Measurements from ENCODE around the gene GRIA4.

The GRIA4 gene

GRCh38 chr11:105700271-105700670, 90.4 kb downstream of the GRIA4 start:
- H3K27me3 ChIP-seq (ENCODE audit: control insufficient read depth, low read length), result no peaks in the 10 kb centered on the region
- no peak for TF ChIP-seq EZH2phosphoT487 (IDR thresholded peaks at IDR 0.05; ENCODE audit: borderline replicate concordance, low read length)
- TF ChIP-seq, protein P1, sequence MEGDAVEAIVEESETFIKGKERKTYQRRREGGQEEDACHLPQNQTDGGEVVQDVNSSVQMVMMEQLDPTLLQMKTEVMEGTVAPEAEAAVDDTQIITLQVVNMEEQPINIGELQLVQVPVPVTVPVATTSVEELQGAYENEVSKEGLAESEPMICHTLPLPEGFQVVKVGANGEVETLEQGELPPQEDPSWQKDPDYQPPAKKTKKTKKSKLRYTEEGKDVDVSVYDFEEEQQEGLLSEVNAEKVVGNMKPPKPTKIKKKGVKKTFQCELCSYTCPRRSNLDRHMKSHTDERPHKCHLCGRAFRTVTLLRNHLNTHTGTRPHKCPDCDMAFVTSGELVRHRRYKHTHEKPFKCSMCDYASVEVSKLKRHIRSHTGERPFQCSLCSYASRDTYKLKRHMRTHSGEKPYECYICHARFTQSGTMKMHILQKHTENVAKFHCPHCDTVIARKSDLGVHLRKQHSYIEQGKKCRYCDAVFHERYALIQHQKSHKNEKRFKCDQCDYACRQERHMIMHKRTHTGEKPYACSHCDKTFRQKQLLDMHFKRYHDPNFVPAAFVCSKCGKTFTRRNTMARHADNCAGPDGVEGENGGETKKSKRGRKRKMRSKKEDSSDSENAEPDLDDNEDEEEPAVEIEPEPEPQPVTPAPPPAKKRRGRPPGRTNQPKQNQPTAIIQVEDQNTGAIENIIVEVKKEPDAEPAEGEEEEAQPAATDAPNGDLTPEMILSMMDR (IDR thresholded peaks at IDR 0.05; ENCODE audit: low read depth, low read length, poor library complexity, severe bottlenecking), result no peak
- no peaks in the 10 kb centered on the region for H3K4me1 ChIP-seq (ENCODE audit: control insufficient read depth, low read length)

GRCh38 chr11:105701098-105701497, 91.2 kb downstream of the GRIA4 start:
- Histone ChIP-seq H3K4me1 (ENCODE audit: control insufficient read depth, low read length) (no peaks in the 10 kb centered on the region), H3K9me3 (ENCODE audit: control insufficient read depth, insufficient read depth, low read length) (no peaks in the 10 kb centered on the region), H4K20me1 (ENCODE audit: control insufficient read depth, insufficient read depth, low read depth, low read length) (no peaks in the 10 kb centered on the region), H3K27me3 (ENCODE audit: control insufficient read depth, low read length) (no peaks in the 10 kb centered on the region), H3K4me2 (ENCODE audit: low read length) (no peak overlapping the region), H3K27ac (ENCODE audit: low read depth, low read length) (no peak overlapping the region), H3F3A (ENCODE audit: control insufficient read depth, insufficient read depth) (no peaks in the 10 kb centered on the region), H3K4me3 (ENCODE audit: low read length) (no peak overlapping the region), H3K36me3 (ENCODE audit: control insufficient read depth, low read length) (no peaks in the 10 kb centered on the region), H3K9me2 (replicated peaks; ENCODE audit: control insufficient read depth, low read length) (no peaks in the 10 kb centered on the region; the same call in 1 of the 2 replicates), H3K79me2 (ENCODE audit: control insufficient read depth, low read length) (no peaks in the 10 kb centered on the region)
- TF ChIP-seq, protein P1 (IDR thresholded peaks at IDR 0.05; ENCODE audit: low read depth, low read length, poor library complexity, severe bottlenecking), result no peak
- no peak for TF ChIP-seq EZH2phosphoT487 (IDR thresholded peaks at IDR 0.05; ENCODE audit: borderline replicate concordance, low read length)

More at GRCh38 chr11:105700271-105700670, 90.4 kb downstream of the GRIA4 start:
- no peaks in the 10 kb centered on the region for H3F3A ChIP-seq (ENCODE audit: control insufficient read depth, insufficient read depth)
- H3K27ac ChIP-seq (ENCODE audit: low read depth, low read length), result no peak overlapping the region
- no peaks in the 10 kb centered on the region; the same call in 1 of the 2 replicates for H3K9me2 ChIP-seq (replicated peaks; ENCODE audit: control insufficient read depth, low read length)
- no peaks in the 10 kb centered on the region for H3K36me3 ChIP-seq (ENCODE audit: control insufficient read depth, low read length)
- H3K4me3 ChIP-seq (ENCODE audit: low read length), result no peak overlapping the region
- no peak overlapping the region for H3K4me2 ChIP-seq (ENCODE audit: low read length)
- H4K20me1 ChIP-seq (ENCODE audit: control insufficient read depth, insufficient read depth, low read depth, low read length), result no peaks in the 10 kb centered on the region
- H3K9me3 ChIP-seq (ENCODE audit: control insufficient read depth, insufficient read depth, low read length), result no peaks in the 10 kb centered on the region
- H3K79me2 ChIP-seq (ENCODE audit: control insufficient read depth, low read length), result no peaks in the 10 kb centered on the region

DNA sequence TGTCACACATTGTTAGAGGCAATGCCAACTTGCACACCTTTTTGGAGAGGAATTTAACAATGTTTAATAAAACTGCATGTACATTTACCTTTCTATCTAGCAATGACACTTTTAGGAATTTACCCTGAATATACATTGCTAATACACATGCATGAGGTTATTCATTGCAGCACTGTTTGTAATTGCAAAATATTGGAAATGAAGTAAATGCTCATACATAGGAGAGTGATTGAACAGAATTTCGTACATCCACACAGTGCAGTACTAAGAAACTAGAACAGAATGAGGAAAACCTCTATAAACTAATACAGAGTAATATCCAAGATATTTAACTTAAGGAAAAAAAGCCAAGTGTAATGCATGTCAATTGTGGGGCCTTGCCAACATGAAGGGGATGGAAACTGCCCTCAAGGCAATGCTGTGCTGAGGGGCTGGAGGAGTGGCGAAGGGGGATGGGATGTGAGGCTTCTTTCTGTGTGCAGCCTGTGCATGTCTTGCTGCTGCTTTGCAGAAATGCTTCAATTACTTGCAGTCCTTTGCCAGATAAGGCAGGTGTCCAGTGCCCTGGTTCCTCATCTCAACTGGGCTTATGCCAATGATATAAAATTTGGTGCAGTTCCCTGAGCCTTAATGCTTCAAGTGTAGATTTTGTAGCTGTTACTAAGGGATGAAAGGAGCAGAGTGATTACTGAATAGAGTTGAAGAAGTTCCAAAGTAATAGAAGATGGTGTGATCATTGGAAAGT, 96.1 kb downstream of the GRIA4 start:
- no peaks in the 10 kb centered on the region for H3K36me3 ChIP-seq (ENCODE audit: control insufficient read depth, low read length)
- H3K9me3 ChIP-seq (ENCODE audit: control insufficient read depth, insufficient read depth, low read length), result no peaks in the 10 kb centered on the region
- no peaks in the 10 kb centered on the region for H3K4me1 ChIP-seq (ENCODE audit: control insufficient read depth, low read length)
- H4K20me1 ChIP-seq (ENCODE audit: control insufficient read depth, insufficient read depth, low read depth, low read length), result no peaks in the 10 kb centered on the region
- TF ChIP-seq, protein P1 (IDR thresholded peaks at IDR 0.05; ENCODE audit: low read depth, low read length, poor library complexity, severe bottlenecking), result no peak
- no peak for TF ChIP-seq EZH2phosphoT487 (IDR thresholded peaks at IDR 0.05; ENCODE audit: borderline replicate concordance, low read length)
- H3K4me3 ChIP-seq (ENCODE audit: low read length), result no peak overlapping the region
- H3K79me2 ChIP-seq (ENCODE audit: control insufficient read depth, low read length), result no peaks in the 10 kb centered on the region
- no peaks in the 10 kb centered on the region for H3F3A ChIP-seq (ENCODE audit: control insufficient read depth, insufficient read depth)
- H3K27me3 ChIP-seq (ENCODE audit: control insufficient read depth, low read length), result no peaks in the 10 kb centered on the region
- H3K4me2 ChIP-seq (ENCODE audit: low read length), result no peak overlapping the region
- no peak overlapping the region for H3K27ac ChIP-seq (ENCODE audit: low read depth, low read length)
- no peaks in the 10 kb centered on the region; the same call in 1 of the 2 replicates for H3K9me2 ChIP-seq (replicated peaks; ENCODE audit: control insufficient read depth, low read length)
